ENCODE data around the gene CXXC5.
"Not testable (repeated sequence)": the region's sequence is repeated elsewhere in the genome, so short reads cannot be mapped to it uniquely, and the experiment has no call there.

CXXC5 gene

GRCh38 chr5:139648205-139649081 lies at the start of gene CXXC5:
Gene CXXC5 (plus strand): TSS chr5:139648349. CDS start chr5:139680524, 32,175 bp downstream.
- DNase-seq: peak; percentile 91

DNA sequence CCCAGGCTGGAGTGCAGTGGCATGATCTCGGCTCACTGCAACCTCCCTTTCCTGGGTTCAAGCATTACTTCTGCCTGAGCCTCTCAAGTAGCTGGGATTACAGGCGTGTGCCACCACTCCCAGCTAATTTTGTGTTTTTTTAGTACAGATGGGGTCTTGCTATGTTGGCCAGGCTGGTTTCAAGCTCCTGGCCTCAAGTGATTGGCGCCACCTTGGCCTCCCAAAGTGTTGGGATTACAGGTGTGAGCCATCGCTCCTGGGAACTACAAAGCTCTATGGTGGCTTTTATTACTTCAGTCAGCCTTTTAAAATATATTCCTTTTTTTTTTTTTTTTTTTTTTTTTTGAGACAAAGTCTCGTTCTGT lies 49.6 kb upstream of the CXXC5 start:
- not testable (repeated sequence) for DNase-seq

DNA sequence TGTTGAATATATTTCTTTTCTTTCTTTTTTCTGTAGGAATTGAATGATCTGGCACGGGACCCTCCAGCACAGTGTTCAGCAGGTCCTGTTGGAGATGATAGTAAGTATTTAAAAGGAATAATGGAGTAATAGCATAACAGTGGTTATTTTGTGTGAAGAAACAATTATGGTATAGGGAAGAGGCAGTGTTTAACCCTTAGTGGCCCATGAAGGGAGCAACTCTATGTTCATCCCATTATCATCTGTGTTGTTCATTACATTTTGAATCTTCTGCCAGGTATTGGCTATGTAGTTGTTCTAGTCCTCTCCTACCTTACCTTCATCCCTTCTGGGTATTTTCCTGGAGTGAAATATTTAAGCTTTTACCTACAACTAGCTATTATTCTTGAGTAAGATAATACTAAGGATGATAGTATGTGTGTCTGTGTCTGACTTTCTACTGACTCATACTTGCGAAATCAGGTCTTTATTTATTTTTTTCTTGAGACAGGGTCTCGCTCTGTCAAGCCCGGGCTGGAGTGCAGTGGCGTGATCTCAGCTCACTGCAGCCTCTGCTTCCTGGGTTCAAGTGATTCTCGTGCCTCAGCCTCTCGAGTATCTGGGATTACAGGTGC lies 47.7 kb upstream of the CXXC5 start:
- no peak for DNase-seq

GRCh38 chr5:139601429-139601828 lies 46.7 kb upstream of the CXXC5 start:
- DNase-seq: no peak

GRCh38 chr5:139601948-139602347 lies 46.2 kb upstream of the CXXC5 start:
- DNase-seq: not testable (repeated sequence)

DNA sequence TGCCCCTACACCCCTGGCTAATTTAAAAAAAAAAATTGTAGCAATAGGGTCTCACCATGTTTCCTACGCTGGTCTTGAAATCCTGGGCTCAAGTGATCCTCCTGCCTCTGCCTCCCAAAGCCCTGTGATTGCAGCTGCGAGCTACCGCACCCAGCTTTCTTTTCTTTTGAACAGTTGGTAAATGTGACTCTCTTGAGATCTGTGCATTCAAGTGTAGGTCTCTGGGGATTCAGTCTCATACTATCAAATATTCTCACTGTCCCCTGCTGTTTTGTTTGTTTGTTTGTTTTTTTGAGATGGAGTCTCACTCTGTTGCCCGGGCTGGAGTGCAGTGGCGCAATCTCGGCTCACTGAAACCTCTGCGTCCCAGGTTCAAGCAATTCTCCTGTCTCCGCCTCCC lies 42.3 kb upstream of the CXXC5 start:
- DNase-seq: no peak

DNA sequence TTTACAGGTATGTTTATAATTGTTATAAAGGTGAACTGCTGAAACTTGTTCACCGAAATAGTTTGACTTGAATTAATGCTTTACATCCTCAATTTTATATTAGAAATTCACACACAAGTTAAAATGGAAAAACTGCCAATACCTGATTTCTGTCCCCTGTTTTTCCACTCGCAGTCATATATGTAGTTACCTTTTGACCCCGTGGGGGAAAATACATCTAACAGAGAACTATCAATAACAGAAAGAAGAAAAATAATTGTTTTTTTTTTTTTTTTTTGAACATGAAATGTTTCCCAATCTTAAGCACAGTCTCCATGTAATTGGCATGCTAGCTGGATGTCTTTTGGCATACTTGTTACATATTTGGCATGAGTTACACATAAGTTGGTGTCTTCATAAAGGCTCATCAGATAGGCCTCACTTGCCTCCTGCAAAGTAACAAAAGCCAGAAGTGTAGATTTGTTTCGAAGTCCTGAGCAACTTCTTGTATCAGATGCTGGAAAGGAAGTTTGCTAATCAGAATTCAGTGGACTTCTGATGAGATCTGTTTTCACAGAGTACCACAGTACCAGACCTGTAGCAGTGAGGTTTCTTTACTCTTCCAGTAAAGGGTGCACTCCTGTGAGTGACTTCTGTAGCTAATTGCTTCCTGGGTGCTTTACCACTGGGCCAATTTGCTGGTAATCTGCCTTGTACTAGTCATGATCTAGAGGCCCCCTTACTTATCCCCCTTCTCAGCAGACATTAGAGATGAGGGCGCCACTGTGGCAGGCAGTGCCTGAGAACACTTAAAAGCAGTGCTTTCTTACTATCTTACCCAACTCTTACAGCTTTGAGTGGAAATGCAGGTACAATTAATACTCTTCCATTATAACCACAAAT lies 36.2 kb upstream of the CXXC5 start:
- no peak for DNase-seq

DNA sequence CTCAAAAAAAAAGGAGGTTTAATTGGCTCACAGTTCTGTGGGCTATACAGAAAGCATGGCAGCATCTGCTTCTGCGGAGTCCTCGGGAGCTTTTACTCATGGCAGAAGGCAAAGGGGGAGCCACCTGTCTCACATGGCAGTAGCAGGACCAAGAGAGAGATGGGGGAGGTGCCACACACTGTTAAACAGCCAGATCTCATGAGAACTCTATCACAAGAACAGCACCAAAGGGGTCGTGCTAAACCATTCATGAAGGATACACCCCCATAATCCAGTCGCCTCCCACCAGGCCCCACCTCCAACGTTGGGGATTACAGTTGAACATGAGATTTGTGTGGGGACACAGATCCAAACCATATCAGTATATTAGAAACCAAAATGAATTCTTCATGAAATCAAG lies 28.3 kb upstream of the CXXC5 start:
- DNase-seq: no peak

DNA sequence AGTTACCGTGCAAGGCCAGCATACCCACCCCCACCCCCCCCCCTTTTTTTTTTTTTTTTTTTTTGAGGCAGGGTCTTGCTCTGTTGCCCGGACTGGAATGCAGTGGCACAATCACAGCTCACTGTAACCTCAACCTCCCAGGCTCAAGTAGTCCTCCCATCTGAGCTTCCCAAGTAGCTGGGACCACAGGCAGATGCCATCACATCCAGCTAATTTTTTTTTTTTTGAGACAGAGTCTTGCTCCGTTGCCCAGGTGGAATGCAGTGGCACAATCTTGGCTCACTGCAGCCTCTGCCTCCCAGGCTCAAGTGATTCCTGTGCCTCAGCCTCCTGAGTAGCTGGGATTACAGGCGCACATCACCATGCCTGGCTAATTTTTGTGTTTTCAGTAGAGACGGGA lies 22.8 kb upstream of the CXXC5 start:
- not testable (repeated sequence) for DNase-seq

GRCh38 chr5:139630855-139631254 lies 17.3 kb upstream of the CXXC5 start:
- no peak for DNase-seq

- no peak for DNase-seq
These were observed 16.5 kb upstream of the CXXC5 start for GRCh38 chr5:139631520-139632165.

DNA sequence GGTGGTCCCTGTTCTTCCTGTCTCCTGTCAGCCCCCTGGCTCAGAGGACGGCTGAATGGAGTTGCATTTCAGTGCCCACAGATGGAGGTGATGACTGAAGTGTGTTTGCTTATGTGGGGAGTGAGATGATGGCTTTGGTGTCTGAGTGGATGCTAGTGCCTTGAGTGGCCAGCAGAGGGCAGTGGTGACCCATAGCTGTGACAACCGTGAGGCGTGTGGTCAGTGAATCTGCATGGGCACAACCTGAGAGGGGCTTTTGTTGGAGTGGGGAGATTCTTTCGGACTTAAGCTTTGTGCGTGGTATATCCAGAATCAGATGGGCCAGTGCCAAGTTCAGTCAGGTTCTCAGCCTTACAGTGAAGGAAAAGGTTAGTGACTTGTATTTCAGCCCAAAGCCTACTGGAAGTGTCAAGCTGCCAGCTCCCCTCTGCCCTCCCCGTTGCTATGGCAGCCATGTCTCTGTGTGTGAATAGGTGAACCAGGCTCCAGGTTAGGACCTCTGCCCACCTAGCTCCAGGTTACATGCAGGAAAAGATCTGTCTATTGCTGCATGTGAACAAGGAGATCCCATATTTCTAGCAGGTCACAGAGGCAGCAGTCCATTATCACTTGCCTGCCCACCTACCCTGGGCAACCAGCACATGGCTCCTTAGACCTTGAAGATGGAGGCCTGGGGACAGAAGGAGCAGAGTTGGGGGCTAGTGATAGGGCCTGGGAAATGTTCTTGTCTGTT lies 14.7 kb upstream of the CXXC5 start:
- DNase-seq: peak; percentile 81

- no peak for DNase-seq
These were observed 14.2 kb upstream of the CXXC5 start for GRCh38 chr5:139634028-139634325.

GRCh38 chr5:139634541-139634940 lies 13.6 kb upstream of the CXXC5 start:
- DNase-seq: no peak

GRCh38 chr5:139635191-139635590 lies 13.0 kb upstream of the CXXC5 start:
- no peak for DNase-seq

DNA sequence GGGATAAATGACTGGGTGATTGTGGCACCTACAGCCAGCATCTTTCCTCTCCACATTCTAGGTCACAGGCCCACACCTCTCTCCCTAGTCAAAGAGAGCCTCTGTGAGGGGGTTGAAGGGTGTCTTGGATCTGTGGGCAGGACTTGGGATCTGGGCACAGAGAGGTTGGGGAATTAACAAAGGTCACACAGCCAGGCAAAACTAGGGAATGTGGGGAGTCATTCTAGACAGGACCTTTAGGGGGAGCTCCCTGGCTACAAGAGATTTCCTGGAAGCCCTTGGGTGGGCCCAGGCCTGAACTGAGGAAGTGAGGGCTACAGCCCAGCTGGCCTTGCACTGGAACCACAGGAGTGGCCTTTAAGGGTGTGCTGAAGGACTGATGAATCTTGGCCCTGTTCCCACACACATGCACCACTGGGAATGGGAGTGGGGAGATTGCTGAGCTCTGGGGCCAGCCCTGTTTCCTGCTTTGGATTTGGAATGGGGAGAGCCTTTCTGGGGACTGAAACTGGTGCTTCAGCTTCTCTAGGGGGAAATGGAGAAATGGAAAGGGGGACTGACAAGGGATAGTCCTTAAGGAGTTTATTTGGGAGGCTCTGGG lies 12.4 kb upstream of the CXXC5 start:
- peak; percentile 85 for DNase-seq

- DNase-seq: no peak
These were observed 11.8 kb upstream of the CXXC5 start for GRCh38 chr5:139636207-139636792.

- DNase-seq: no peak
These were observed 11.2 kb upstream of the CXXC5 start for GRCh38 chr5:139636975-139637408.

- DNase-seq: peak; percentile 92
These were observed 10.6 kb upstream of the CXXC5 start for GRCh38 chr5:139637438-139638089.

DNA sequence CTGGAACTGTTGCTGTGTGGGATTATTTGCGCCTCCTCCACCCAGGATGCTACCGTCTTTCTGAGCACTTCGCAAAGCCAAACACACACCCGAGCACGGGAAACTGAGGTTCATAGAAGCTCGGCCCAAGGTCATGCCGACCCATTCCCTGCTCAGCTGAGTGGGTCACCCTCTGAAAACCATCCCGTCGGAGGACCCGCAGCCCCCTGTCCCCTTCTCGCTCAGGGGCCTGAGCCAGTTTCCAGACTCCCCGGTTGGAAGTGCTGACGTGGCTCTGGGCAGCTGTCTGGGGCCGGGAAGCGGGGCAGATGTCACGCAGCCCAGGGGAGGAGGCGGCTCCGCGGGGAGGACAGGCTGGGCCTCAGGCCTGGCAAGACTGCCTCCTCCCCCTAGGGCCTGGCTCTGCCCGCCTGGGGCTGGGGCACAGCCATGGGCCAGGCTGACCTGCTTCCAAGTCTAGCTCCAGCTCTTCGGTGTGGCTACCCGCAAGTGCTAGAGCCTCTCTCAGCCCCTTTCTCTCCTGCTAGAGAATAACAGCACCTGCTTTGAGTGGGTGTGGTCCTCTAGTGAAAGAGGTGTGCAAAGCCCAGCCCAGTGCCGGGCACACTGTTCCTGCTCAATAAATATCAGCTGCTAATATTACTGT lies 9.9 kb upstream of the CXXC5 start:
- peak; percentile 86 for DNase-seq
